B cell (primary cell): ENCODE measurements around the gene RD3L. TPM values are rescaled to one million over a fixed set of nuclear protein-coding genes. Genes with fewer than 3 reads are reported as not detected.

ENCODE experiments used
- ATAC-seq: fragments of 200-7000 bp; cut with Tn5 transposase; one replicate; pipeline ENCODE4 v1.10.0; 2021; ENCODE audit warnings: low read depth, mild to moderate bottlenecking, moderate number of reproducible peaks, moderate library complexity
- CTCF ChIA-PET: fragments of 350-600 bp; sonication (Branson Sonifier 250); formaldehyde crosslinking; loops from one replicate; lab custom pipeline; 2021; ENCODE audit warnings: antibody characterized with exemption, inconsistent platforms; lab: Charles Lee
- POLR2A ChIA-PET: fragments of 350-600 bp; sonication (Branson Sonifier 250); formaldehyde crosslinking; loops from one replicate; lab custom pipeline; 2021; ENCODE audit warnings: antibody characterized with exemption; lab: Charles Lee
- DNase-seq: peaks from one replicate; pipeline ENCODE4 v3.0.0; 2013
- H2AFZ ChIP-seq: 2 replicates; pipeline ENCODE4 v1.6.1; 2012; ENCODE audit warnings: mild to moderate bottlenecking, low read depth, low read length; ENCODE audit not compliant: insufficient read depth, poor library complexity, severe bottlenecking
- H3K27ac ChIP-seq, 2 donors: 1 replicate in 1 of 2; 2 replicates in 1 of 2; pipeline ENCODE4 v1.5.1; 2012 to 2013; ENCODE audit warnings: low read length in 2 of 2, mild to moderate bottlenecking in 2 of 2, moderate library complexity in 1 of 2
- H3K27me3 ChIP-seq, 4 experiments: fragments of 200-600 bp in 1 of 4; sonication (generic) in 1 of 4; replicated peaks in 1 of 4; 1 replicate in 2 of 4; 2 replicates in 2 of 4; pipeline versions ENCODE4 v1.6.1 to v1.7.0; 2013 to 2016; ENCODE audit warnings: low read length in 3 of 4, mild to moderate bottlenecking in 2 of 4, mixed read lengths in 1 of 4, moderate library complexity in 1 of 4; ENCODE audit not compliant: insufficient read depth in 4 of 4, control insufficient read depth in 3 of 4; ENCODE audit errors: control extremely low read depth in 1 of 4
- H3K36me3 ChIP-seq, 2 experiments: replicated peaks in 1 of 2; 1 replicate in 1 of 2; 2 replicates in 1 of 2; pipeline versions ENCODE4 v1.6.1 to v1.7.1; 2013; ENCODE audit warnings: low read length in 1 of 2; ENCODE audit not compliant: insufficient read depth in 2 of 2, control insufficient read depth in 1 of 2; ENCODE audit errors: control extremely low read depth in 1 of 2, extremely low read depth in 1 of 2
- H3K4me1 ChIP-seq, 2 donors: fragments of 200-600 bp in 1 of 2; sonication (generic) in 1 of 2; 1 replicate in 1 of 2; 2 replicates in 1 of 2; pipeline versions ENCODE4 v1.5.1 to v1.6.1; 2013 to 2017; ENCODE audit warnings: low read length in 2 of 2; ENCODE audit not compliant: control insufficient read depth in 2 of 2, insufficient read depth in 2 of 2
- H3K4me2 ChIP-seq: replicated peaks from 2 replicates; pipeline ENCODE3; 2012; ENCODE audit warnings: mild to moderate bottlenecking, low read depth, low read length; ENCODE audit not compliant: poor library complexity, severe bottlenecking
- H3K4me3 ChIP-seq, 5 experiments: fragments of 200-600 bp in 1 of 5; sonication (generic) in 1 of 5; 1 replicate in 3 of 5; 2 replicates in 2 of 5; pipeline versions ENCODE4 v1.5.1 to v1.7.0; 2011 to 2016; ENCODE audit warnings: low read length in 4 of 5, mild to moderate bottlenecking in 4 of 5, low read depth in 2 of 5, control low read depth in 1 of 5, moderate library complexity in 1 of 5; ENCODE audit not compliant: insufficient read depth in 1 of 5; ENCODE audit errors: control extremely low read depth in 1 of 5, extremely low read depth in 1 of 5
- H3K79me2 ChIP-seq: fragments of 200-600 bp; sonication (generic); one replicate; pipeline ENCODE4 v1.6.0; 2016; ENCODE audit warnings: low read length; ENCODE audit not compliant: control insufficient read depth, insufficient read depth
- H3K9ac ChIP-seq: fragments of 200-600 bp; sonication (generic); 2 replicates; pipeline ENCODE4 v1.6.1; 2017; ENCODE audit warnings: mild to moderate bottlenecking, low read length, moderate library complexity
- H3K9me3 ChIP-seq, 3 donors: one replicate each; pipeline versions ENCODE4 v1.6.1 to v1.7.1; 2013; ENCODE audit warnings: low read length in 2 of 3; ENCODE audit not compliant: control insufficient read depth in 2 of 3, insufficient read depth in 1 of 3; ENCODE audit errors: control extremely low read depth in 1 of 3
- H4K20me1 ChIP-seq: 2 replicates; pipeline ENCODE4 v1.6.0; 2012; ENCODE audit warnings: mild to moderate bottlenecking, low read length; ENCODE audit not compliant: insufficient read depth, control insufficient read depth, poor library complexity, severe bottlenecking
- H3K27ac Mint-ChIP-seq: one replicate; pipeline ENCODE4 v1.8.0; 2021; ENCODE audit warnings: mixed read lengths
- H3K27me3 Mint-ChIP-seq: one replicate; pipeline ENCODE4 v1.8.0; 2021; ENCODE audit warnings: mixed read lengths
- H3K4me1 Mint-ChIP-seq: one replicate; pipeline ENCODE4 v1.8.0; 2021; ENCODE audit warnings: mixed read lengths
- H3K4me3 Mint-ChIP-seq: one replicate; pipeline ENCODE4 v1.8.0; 2021; ENCODE audit warnings: mixed read lengths
- H3K9me3 Mint-ChIP-seq: one replicate; pipeline ENCODE4 v1.8.0; 2022; ENCODE audit warnings: mixed read lengths; ENCODE audit not compliant: insufficient read depth
- CTCF ChIP-seq: fragments of 200-600 bp; IDR thresholded peaks from one replicate; pipeline ENCODE4 v1.8.0; 2022; ENCODE audit warnings: antibody characterized with exemption, mild to moderate bottlenecking
- EZH2 ChIP-seq: IDR thresholded peaks from 2 replicates; pipeline ENCODE4 v1.6.1; 2012; ENCODE audit warnings: borderline replicate concordance, low read depth, mild to moderate bottlenecking, moderate library complexity, low read length; ENCODE audit not compliant: insufficient read depth, poor library complexity, severe bottlenecking
- WGBS: methylation state at CpG from one replicate; pipeline ENCODE4 v1.1.5; 2013; ENCODE audit warnings: missing lambda C conversion rate; ENCODE audit not compliant: insufficient coverage; 5-methylcytosine and 5-hydroxymethylcytosine counted together
- intact Hi-C: fragments of 100-400 bp; cut with micrococcal nuclease; formaldehyde crosslinking; loops from one replicate; pipeline ENCODE4 v1.10.0; 2022
- polyA plus RNA-seq: library from polyadenylated mRNA; depleted of rRNA; stranded (reverse); fragments of >200 nt; gene quantifications from 2 replicates; pipeline ENCODE4 v1.2.3, GENCODE V29; 2012
- total RNA-seq, 2 donors: library from RNA; stranded (reverse); fragments of 120-200 nt in 1 of 2; gene quantifications; 1 replicate in 1 of 2; 2 replicates in 1 of 2; pipeline versions ENCODE4 v1.2.3 to v1.2.4, GENCODE V29; 2013 to 2022

Gene RD3L
- total and polyA plus RNA-seq, 2 donors (not counting 1 experiment from before 2014, with no cell fraction given), result not detected

GRCh38 chr14:103920981-103921854 lies 21.1 kb downstream of the RD3L start:
- H3K9ac ChIP-seq, result peak overlapping the region; percentile 72
- H3K4me3 ChIP-seq, result peak overlapping the region; percentile 62 to 92 (median 84)
- H3K4me2 ChIP-seq, result peak overlapping the region; percentile 75
- ChIA-PET CTCF (interaction anchor here (1.0 to 2.9 kb wide), 4 partner anchors 11 to 112 kb away, joined by 3 to 12 read pairs (median 8); no protein-coding TSS in a partner anchor), POLR2A (interaction anchor here (1.3 kb wide), 1 partner anchor 74 kb away, joined by 5 read pairs; the partner anchor contains the start of gene PPP1R13B)
- H3K9me3 Mint-ChIP-seq, result no peaks in the 10 kb centered on the region
- no peaks in the 10 kb centered on the region for H3K27me3 Mint-ChIP-seq
- peaks cover 0 to 8% of the 10 kb centered on the region in 2 experiments for H3K36me3 ChIP-seq
- WGBS, result under 1% methylated on average over 52 of the region's 58 CpGs
- H2AFZ ChIP-seq, result peak overlapping the region; percentile 90
- H4K20me1 ChIP-seq, result peaks cover 50% of the 10 kb centered on the region
- H3K27ac Mint-ChIP-seq, result peak overlapping the region; percentile 77
- H3K4me1 ChIP-seq, result peaks cover 6 to 12% of the 10 kb centered on the region in 2 donors
- TF ChIP-seq CTCF (peak; percentile 95), EZH2 (no peak)
- H3K9me3 ChIP-seq, result peaks cover 0 to 3% (median 0%) of the 10 kb centered on the region in 3 donors
- DNase-seq (peak; percentile 95), ATAC-seq (peak; percentile 100)
- intact Hi-C loops, result loop anchor here (1.0 to 5.0 kb wide), 5 partner anchors 49 to 589 kb away; partner anchors contain the start of genes BAG5, COA8, EIF5 and PPP1R13B
- peaks cover 15% of the 10 kb centered on the region for H3K4me1 Mint-ChIP-seq
- peak overlapping the region; percentile 39 to 77 for H3K27ac ChIP-seq
- H3K79me2 ChIP-seq, result peaks cover 51% of the 10 kb centered on the region
- H3K4me3 Mint-ChIP-seq, result peak overlapping the region; percentile 90
- peaks cover 0 to 5% (median 1%) of the 10 kb centered on the region in 4 experiments for H3K27me3 ChIP-seq
